A673 (cell line): ENCODE data around the gene SLC39A13. TPM values are rescaled to one million over a fixed set of nuclear protein-coding genes. Genes with fewer than 3 reads are reported as not detected.

ENCODE experiments used
- BruUV-seq: library from RNA; stranded (reverse); fragments of 400-500 nt; replicated peaks from 2 replicates; lab custom pipeline; 2021; lab: Mats Ljungman, UMichigan
- CTCF ChIA-PET: fragments of 300-600 bp; sonication (Branson Sonifier 250); formaldehyde crosslinking; loops from one replicate; lab custom pipeline; 2022; ENCODE audit warnings: antibody characterized with exemption; lab: Charles Lee
- POLR2A ChIA-PET: fragments of 300-600 bp; sonication (Branson Sonifier 250); formaldehyde crosslinking; loops from one replicate; lab custom pipeline; 2022; ENCODE audit warnings: antibody characterized with exemption; ENCODE audit not compliant: low non-redundant PET; lab: Charles Lee
- DNase-seq: peaks from one replicate; pipeline ENCODE4 v3.0.0-alpha.2; 2015; ENCODE audit warnings: low spot score
- H3K27ac ChIP-seq: fragments of 200-600 bp; sonication (generic); 2 replicates; pipeline ENCODE4 v1.5.1; 2016; ENCODE audit warnings: mixed run types, low read depth, mild to moderate bottlenecking, mixed read lengths, antibody characterized with exemption, low read length; ENCODE audit not compliant: poor library complexity, severe bottlenecking
- H3K27me3 ChIP-seq: fragments of 200-600 bp; sonication (generic); replicated peaks from 2 replicates; pipeline ENCODE4 v1.6.1; 2017; ENCODE audit warnings: mixed run types, low read depth, mild to moderate bottlenecking, mixed read lengths, antibody characterized with exemption, low read length; ENCODE audit not compliant: insufficient read depth, poor library complexity
- H3K36me3 ChIP-seq: fragments of 200-600 bp; sonication (generic); 2 replicates; pipeline ENCODE4 v1.6.1; 2016; ENCODE audit warnings: mixed run types, mild to moderate bottlenecking, mixed read lengths, antibody characterized with exemption, low read length; ENCODE audit not compliant: insufficient read depth, poor library complexity, severe bottlenecking
- H3K4me1 ChIP-seq: fragments of 200-600 bp; sonication (generic); 2 replicates; pipeline ENCODE4 v1.6.1; 2017; ENCODE audit warnings: mixed run types, mild to moderate bottlenecking, mixed read lengths, antibody characterized with exemption, low read length; ENCODE audit not compliant: insufficient read depth, poor library complexity, severe bottlenecking
- H3K4me3 ChIP-seq: fragments of 200-600 bp; sonication (generic); 2 replicates; pipeline ENCODE4 v1.5.1; 2016; ENCODE audit warnings: low read depth, mixed run types, mild to moderate bottlenecking, mixed read lengths, low read length; ENCODE audit not compliant: poor library complexity, severe bottlenecking
- H3K9me3 ChIP-seq: fragments of 200-600 bp; sonication (generic); 2 replicates; pipeline ENCODE4 v1.6.1; 2016; ENCODE audit warnings: mixed run types, low read depth, mild to moderate bottlenecking, mixed read lengths, antibody characterized with exemption, low read length; ENCODE audit not compliant: poor library complexity, severe bottlenecking
- EZH2 ChIP-seq: fragments of 200-600 bp; sonication (generic); IDR thresholded peaks from 2 replicates; pipeline ENCODE4 v1.6.1; 2017; ENCODE audit warnings: borderline replicate concordance, low read depth, mild to moderate bottlenecking, mixed read lengths, antibody characterized with exemption, low read length; ENCODE audit not compliant: poor library complexity, severe bottlenecking
- intact Hi-C: fragments of 100-400 bp; cut with micrococcal nuclease; formaldehyde crosslinking; loops from one replicate; pipeline ENCODE4 v1.10.0; 2022; ENCODE audit not compliant: unreplicated experiment
- total RNA-seq: library from RNA; stranded (reverse); gene quantifications from 2 replicates; pipeline ENCODE4 v1.2.3, GENCODE V29; 2021
- TF ChIP-seq, protein P1 (sequence below): fragments of 300-800, 200-600 bp; sonication (generic); conservative IDR thresholded peaks from 2 replicates; pipeline ENCODE4 v1.5.1; 2017; ENCODE audit warnings: low read depth, mild to moderate bottlenecking, antibody characterized with exemption, low read length, moderate library complexity, mixed read lengths

The SLC39A13 gene
- total RNA-seq, 1 experiment from 2014 or later = 53.3 TPM

GRCh38 chr11:47377571-47378009, 30.8 kb upstream of the SLC39A13 start:
- Histone ChIP-seq H3K4me3 (no peak overlapping the region), H3K27ac (no peak overlapping the region), H3K4me1 (no peaks in the 10 kb centered on the region), H3K9me3 (no peaks in the 10 kb centered on the region), H3K27me3 (no peaks in the 10 kb centered on the region), H3K36me3 (no peaks in the 10 kb centered on the region)
- DNase-seq = no peak
- POLR2A ChIA-PET = interaction anchor here (0.6 kb wide), 1 partner anchor 77 kb away, joined by 11 read pairs; no protein-coding TSS in a partner anchor
- intact Hi-C loops = loop anchor here (10.0 kb wide), 1 partner anchor 737 kb away; no protein-coding TSS in a partner anchor
- no TSS peak for BruUV-seq
- TF ChIP-seq, protein P1, sequence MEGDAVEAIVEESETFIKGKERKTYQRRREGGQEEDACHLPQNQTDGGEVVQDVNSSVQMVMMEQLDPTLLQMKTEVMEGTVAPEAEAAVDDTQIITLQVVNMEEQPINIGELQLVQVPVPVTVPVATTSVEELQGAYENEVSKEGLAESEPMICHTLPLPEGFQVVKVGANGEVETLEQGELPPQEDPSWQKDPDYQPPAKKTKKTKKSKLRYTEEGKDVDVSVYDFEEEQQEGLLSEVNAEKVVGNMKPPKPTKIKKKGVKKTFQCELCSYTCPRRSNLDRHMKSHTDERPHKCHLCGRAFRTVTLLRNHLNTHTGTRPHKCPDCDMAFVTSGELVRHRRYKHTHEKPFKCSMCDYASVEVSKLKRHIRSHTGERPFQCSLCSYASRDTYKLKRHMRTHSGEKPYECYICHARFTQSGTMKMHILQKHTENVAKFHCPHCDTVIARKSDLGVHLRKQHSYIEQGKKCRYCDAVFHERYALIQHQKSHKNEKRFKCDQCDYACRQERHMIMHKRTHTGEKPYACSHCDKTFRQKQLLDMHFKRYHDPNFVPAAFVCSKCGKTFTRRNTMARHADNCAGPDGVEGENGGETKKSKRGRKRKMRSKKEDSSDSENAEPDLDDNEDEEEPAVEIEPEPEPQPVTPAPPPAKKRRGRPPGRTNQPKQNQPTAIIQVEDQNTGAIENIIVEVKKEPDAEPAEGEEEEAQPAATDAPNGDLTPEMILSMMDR = no peak
- TF ChIP-seq EZH2 = no peak
- CTCF ChIA-PET = no interaction called here

DNA sequence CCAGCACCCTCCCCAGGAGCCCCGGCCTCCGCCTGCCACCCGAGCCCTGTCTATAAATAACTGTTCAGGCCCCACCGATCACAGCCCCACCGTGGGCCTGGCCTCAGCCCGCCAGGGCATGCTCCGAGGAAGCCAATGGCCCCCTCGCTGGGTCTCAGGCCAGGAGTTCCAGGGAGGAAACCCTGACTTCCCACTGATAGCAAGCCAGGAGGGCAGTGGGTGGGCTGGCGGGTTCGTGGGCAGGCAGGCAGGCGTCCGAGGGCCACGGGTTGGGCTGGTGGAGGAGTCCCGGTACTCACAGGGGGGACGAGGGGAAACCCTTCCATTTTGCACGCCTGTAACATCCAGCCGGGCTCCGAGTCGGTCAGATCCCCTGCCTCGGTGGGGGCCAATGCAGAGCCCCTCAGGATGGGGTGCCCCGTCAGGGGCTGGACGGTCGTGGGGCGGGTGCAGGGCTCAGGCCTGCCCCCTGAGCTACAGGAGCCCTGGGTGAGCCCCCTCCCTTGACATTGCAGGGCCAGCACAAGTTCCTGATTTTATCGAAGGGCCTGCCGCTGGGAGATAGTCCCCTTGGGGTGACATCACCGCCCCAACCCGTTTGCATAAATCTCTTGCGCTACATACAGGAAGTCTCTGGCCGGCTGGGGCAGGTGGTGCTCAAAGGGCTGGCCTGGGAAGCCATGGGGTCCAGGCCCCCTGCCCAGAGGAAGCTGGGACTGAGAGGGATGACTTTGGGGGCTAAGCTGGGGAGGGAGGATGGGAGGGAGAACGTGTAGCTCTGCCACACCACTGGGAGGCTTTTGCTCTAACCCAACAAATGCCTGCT, 30.2 kb upstream of the SLC39A13 start, which contains the start of gene SPI1:
Gene SPI1 (minus strand): TSS at position 538 of the 826 bp plus-strand sequence. CDS start 194 bp downstream, at position 344.
- POLR2A ChIA-PET = interaction anchor here (0.6 kb wide), 1 partner anchor 76 kb away, joined by 11 read pairs; no protein-coding TSS in a partner anchor
- no peaks in the 10 kb centered on the region for H3K27me3 ChIP-seq
- TF ChIP-seq, protein P1 = no peak
- no peak for TF ChIP-seq EZH2
- H3K4me1 ChIP-seq = no peaks in the 10 kb centered on the region
- CTCF ChIA-PET = no interaction called here
- intact Hi-C loops = loop anchor here (10.0 kb wide), 1 partner anchor 737 kb away; no protein-coding TSS in a partner anchor
- H3K9me3 ChIP-seq = no peaks in the 10 kb centered on the region
- no peak for DNase-seq
- no TSS peak for BruUV-seq
- H3K4me3 ChIP-seq = no peak within 1 kb of the TSS
- no peaks in the 10 kb centered on the region for H3K36me3 ChIP-seq
- H3K27ac ChIP-seq = no peak within 1 kb of the TSS

GRCh38 chr11:47378836-47379170, 29.6 kb upstream of the SLC39A13 start:
- no peak for TF ChIP-seq EZH2
- TF ChIP-seq, protein P1 = no peak

More at GRCh38 chr11:47378836-47379170, 29.6 kb upstream of the SLC39A13 start:
- POLR2A ChIA-PET = no interaction called here
- Histone ChIP-seq H3K27ac (no peak overlapping the region), H3K27me3 (no peaks in the 10 kb centered on the region), H3K36me3 (no peaks in the 10 kb centered on the region), H3K9me3 (no peaks in the 10 kb centered on the region), H3K4me3 (no peak overlapping the region), H3K4me1 (no peaks in the 10 kb centered on the region)
- intact Hi-C loops = loop anchor here (10.0 kb wide), 1 partner anchor 736 kb away; no protein-coding TSS in a partner anchor
- BruUV-seq = no TSS peak
- CTCF ChIA-PET = no interaction called here
- DNase-seq = no peak
